Nephron progenitor cell (in vitro differentiated cells): Measurements from ENCODE around the gene ELL2.

ENCODE experiments used
- DNase-seq: peaks from one replicate; pipeline ENCODE4 v3.0.0; 2021
- H3K27ac Mint-ChIP-seq: 2 replicates; pipeline ENCODE4 v1.8.0; 2021; ENCODE audit warnings: mild to moderate bottlenecking, moderate library complexity, mixed read lengths
- H3K27me3 Mint-ChIP-seq: 2 replicates; pipeline ENCODE4 v1.8.0; 2021; ENCODE audit warnings: mild to moderate bottlenecking, low read depth, mixed read lengths; ENCODE audit not compliant: poor library complexity
- H3K36me3 Mint-ChIP-seq: 2 replicates; pipeline ENCODE4 v1.8.0; 2021; ENCODE audit warnings: low read depth, mixed read lengths
- H3K4me1 Mint-ChIP-seq: 2 replicates; pipeline ENCODE4 v1.8.0; 2021; ENCODE audit warnings: mixed read lengths
- H3K4me3 Mint-ChIP-seq: 2 replicates; pipeline ENCODE4 v1.8.0; 2021; ENCODE audit warnings: mild to moderate bottlenecking, moderate library complexity, mixed read lengths
- H3K9me3 Mint-ChIP-seq: 2 replicates; pipeline ENCODE4 v1.8.0; 2021; ENCODE audit warnings: mild to moderate bottlenecking, moderate library complexity, mixed read lengths
- CTCF ChIP-seq: fragments of 200-600 bp; sonication (generic); IDR thresholded peaks from 2 replicates; pipeline ENCODE4 v1.5.0; 2021; ENCODE audit warnings: antibody characterized with exemption

The ELL2 gene

GRCh38 chr5:95957561-95958203, 4.0 kb downstream of the ELL2 start:
- H3K27me3 Mint-ChIP-seq, result peaks cover 8% of the 10 kb centered on the region
- H3K27ac Mint-ChIP-seq, result no peak overlapping the region
- peak overlapping the region; percentile 24 for H3K4me3 Mint-ChIP-seq
- H3K36me3 Mint-ChIP-seq, result peaks cover 24% of the 10 kb centered on the region
- TF ChIP-seq CTCF, result no peak
- H3K4me1 Mint-ChIP-seq, result peaks cover 70% of the 10 kb centered on the region
- DNase-seq, result no peak
- peaks cover 7% of the 10 kb centered on the region for H3K9me3 Mint-ChIP-seq

- H3K9me3 Mint-ChIP-seq, result peaks cover 12% of the 10 kb centered on the region
- no peak overlapping the region for H3K4me3 Mint-ChIP-seq
- no peak for DNase-seq
Measured at GRCh38 chr5:95956900-95957293, 4.8 kb downstream of the ELL2 start.

GRCh38 chr5:95956021-95956899, 5.4 kb downstream of the ELL2 start:
- no peak for DNase-seq
- H3K27me3 Mint-ChIP-seq, result no peaks in the 10 kb centered on the region
- H3K9me3 Mint-ChIP-seq, result peaks cover 19% of the 10 kb centered on the region
- H3K27ac Mint-ChIP-seq, result no peak overlapping the region
- H3K4me3 Mint-ChIP-seq, result peak overlapping the region; percentile 24
- peaks cover 39% of the 10 kb centered on the region for H3K36me3 Mint-ChIP-seq
- peaks cover 60% of the 10 kb centered on the region for H3K4me1 Mint-ChIP-seq
- TF ChIP-seq CTCF, result no peak

More at GRCh38 chr5:95956900-95957293, 4.8 kb downstream of the ELL2 start:
- Mint-ChIP-seq H3K36me3 (peaks cover 32% of the 10 kb centered on the region), H3K27ac (no peak overlapping the region), H3K4me1 (peaks cover 62% of the 10 kb centered on the region), H3K27me3 (no peaks in the 10 kb centered on the region)
- TF ChIP-seq CTCF, result no peak

- Mint-ChIP-seq H3K36me3 (peaks cover 49% of the 10 kb centered on the region), H3K4me1 (peaks cover 48% of the 10 kb centered on the region), H3K9me3 (peaks cover 20% of the 10 kb centered on the region), H3K27me3 (no peaks in the 10 kb centered on the region), H3K4me3 (no peak overlapping the region), H3K27ac (no peak overlapping the region)
- TF ChIP-seq CTCF, result no peak
- DNase-seq, result no peak
Measured at GRCh38 chr5:95954716-95955115, 6.9 kb downstream of the ELL2 start.

GRCh38 chr5:95953021-95953702, 8.5 kb downstream of the ELL2 start:
- Mint-ChIP-seq H3K36me3 (peaks cover 49% of the 10 kb centered on the region), H3K27ac (no peak overlapping the region), H3K9me3 (peaks cover 20% of the 10 kb centered on the region), H3K4me1 (peaks cover 32% of the 10 kb centered on the region), H3K4me3 (no peak overlapping the region), H3K27me3 (no peaks in the 10 kb centered on the region)
- no peak for TF ChIP-seq CTCF
- DNase-seq, result no peak
